Measurements from ENCODE around the gene DDX55. TPM values are rescaled to one million over a fixed set of nuclear protein-coding genes. Genes with fewer than 3 reads are reported as not detected.

The DDX55 gene
- total RNA-seq, 2 donors from 2014 or later: 16.1 to 30.3 TPM

DNA sequence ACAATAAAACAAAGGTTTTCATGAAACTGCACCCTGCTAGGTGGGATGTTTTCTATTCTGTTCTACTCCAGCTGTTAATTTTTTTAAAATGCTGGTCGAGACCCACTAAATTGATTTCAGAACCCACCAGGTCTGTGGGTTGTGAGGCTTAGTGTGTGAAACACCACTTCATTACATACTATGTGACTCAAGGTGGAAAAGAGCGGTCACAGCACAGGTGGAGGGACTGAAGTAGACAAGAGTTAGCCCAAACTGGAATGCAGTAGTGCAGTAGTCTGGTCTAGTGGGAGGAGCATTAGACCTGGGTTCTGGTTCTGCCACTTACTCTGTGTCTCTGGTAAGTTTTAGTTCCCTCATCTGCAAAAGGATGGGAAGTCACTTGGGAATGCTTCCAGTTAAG lies 12.2 kb downstream of the DDX55 start:
- no peaks in the 10 kb centered on the region for H3K27me3 ChIP-seq
- no peaks in the 10 kb centered on the region for H3K4me1 ChIP-seq
- ATAC-seq (no peak), DNase-seq (no peak)
- WGBS, 2 donors: 93 to 98% methylated on average over 2 of the region's 2 CpGs
- H3K27ac ChIP-seq: no peak overlapping the region
- no peaks in the 10 kb centered on the region for H3K9me3 ChIP-seq
- no peak overlapping the region for H3K4me3 ChIP-seq
- H3K36me3 ChIP-seq (replicated peaks in 1 of 2; ENCODE audit: insufficient read depth in 1 of 2, low read depth in 2 of 2): peaks cover 9 to 62% of the 10 kb centered on the region in 2 donors
- TF ChIP-seq POLR2A (IDR thresholded peaks at IDR 0.05): no peak
- TF ChIP-seq, protein P1, sequence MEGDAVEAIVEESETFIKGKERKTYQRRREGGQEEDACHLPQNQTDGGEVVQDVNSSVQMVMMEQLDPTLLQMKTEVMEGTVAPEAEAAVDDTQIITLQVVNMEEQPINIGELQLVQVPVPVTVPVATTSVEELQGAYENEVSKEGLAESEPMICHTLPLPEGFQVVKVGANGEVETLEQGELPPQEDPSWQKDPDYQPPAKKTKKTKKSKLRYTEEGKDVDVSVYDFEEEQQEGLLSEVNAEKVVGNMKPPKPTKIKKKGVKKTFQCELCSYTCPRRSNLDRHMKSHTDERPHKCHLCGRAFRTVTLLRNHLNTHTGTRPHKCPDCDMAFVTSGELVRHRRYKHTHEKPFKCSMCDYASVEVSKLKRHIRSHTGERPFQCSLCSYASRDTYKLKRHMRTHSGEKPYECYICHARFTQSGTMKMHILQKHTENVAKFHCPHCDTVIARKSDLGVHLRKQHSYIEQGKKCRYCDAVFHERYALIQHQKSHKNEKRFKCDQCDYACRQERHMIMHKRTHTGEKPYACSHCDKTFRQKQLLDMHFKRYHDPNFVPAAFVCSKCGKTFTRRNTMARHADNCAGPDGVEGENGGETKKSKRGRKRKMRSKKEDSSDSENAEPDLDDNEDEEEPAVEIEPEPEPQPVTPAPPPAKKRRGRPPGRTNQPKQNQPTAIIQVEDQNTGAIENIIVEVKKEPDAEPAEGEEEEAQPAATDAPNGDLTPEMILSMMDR (IDR thresholded peaks at IDR 0.05): no peak
- intact Hi-C loops (cut with DNase I): no loop called here

DNA sequence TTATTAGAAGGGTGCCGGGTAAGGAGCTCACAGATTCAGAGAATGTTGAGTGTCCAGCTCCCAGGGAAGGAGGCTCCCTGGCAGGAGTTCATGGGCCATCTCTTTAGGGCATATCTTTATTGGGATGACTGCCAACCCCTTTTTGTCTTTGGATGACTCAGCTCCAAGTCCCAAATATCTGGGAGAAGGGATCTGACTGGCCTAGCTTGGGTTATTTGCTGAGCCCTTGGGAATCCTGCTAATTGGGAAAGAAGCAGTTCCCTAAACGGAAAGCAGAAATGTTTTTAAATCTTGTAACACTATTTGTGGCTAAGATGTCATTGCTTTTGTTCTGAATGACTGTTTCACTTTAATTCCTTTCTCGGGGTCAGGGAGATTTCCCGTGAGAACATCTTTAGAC lies 12.6 kb downstream of the DDX55 start:
- WGBS, 2 donors: 85 to 92% methylated on average over 4 of the region's 4 CpGs
- no peak overlapping the region for H3K27ac ChIP-seq

DNA sequence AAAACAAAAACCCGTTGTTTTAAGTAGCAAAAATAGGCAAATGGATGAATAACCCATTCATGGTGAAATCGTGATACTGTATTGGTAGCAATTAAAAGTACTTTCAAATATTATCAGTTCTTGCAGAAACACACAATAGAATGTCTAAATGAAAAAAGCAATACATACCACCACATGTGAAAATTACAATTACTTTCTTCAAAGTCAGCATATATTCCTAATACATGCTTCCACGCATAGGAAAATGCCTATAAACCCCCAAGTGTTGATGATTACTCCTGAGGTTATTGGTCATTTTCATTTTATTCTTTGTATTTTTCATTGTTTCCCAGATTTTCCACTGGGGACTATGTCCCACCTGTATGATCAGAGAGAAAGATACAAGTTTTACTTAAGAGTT lies 15.2 kb downstream of the DDX55 start:
- Histone ChIP-seq H3K27me3 (no peaks in the 10 kb centered on the region), H3K4me3 (no peak overlapping the region), H3K27ac (no peak overlapping the region), H3K4me1 (no peaks in the 10 kb centered on the region), H3K36me3 (replicated peaks in 1 of 2; ENCODE audit: insufficient read depth in 1 of 2, low read depth in 2 of 2) (peaks cover 18 to 63% of the 10 kb centered on the region in 2 donors), H3K9me3 (no peaks in the 10 kb centered on the region)
- intact Hi-C loops (cut with DNase I): no loop called here
- TF ChIP-seq POLR2A (IDR thresholded peaks at IDR 0.05): no peak
- TF ChIP-seq, protein P1 (IDR thresholded peaks at IDR 0.05): no peak
- ATAC-seq: no peak
- no peak for DNase-seq
- 68 to 75% methylated on average over 3 of the region's 3 CpGs for WGBS, 2 donors

More for the DNA sequence above, 12.6 kb downstream of the DDX55 start:
- TF ChIP-seq POLR2A (IDR thresholded peaks at IDR 0.05): no peak
- TF ChIP-seq, protein P1 (IDR thresholded peaks at IDR 0.05): no peak
- DNase-seq: peak in 1 of 4 donors; percentile 14
- Histone ChIP-seq H3K4me1 (no peaks in the 10 kb centered on the region), H3K27me3 (no peaks in the 10 kb centered on the region), H3K4me3 (no peak overlapping the region), H3K36me3 (replicated peaks in 1 of 2; ENCODE audit: insufficient read depth in 1 of 2, low read depth in 2 of 2) (peaks cover 9 to 62% of the 10 kb centered on the region in 2 donors), H3K9me3 (no peaks in the 10 kb centered on the region)
- intact Hi-C loops (cut with DNase I): no loop called here
- no peak for ATAC-seq

DNA sequence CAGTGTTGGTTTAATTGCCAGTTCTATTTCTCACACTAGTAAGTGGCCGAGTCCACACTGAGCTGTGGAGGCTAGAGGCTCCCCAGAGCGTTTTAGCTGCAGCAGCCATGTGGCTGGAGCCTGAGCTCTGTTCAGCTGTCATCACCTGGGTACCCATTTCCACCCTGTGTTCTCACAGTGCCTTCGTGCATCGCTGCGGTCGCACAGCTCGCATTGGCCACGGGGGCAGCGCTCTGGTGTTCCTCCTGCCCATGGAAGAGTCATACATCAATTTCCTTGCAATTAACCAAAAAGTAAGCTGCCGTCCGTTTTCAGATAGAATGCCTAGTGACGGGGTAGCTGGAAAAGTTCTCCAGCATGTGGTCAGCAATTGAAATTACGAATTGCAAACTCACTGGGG lies 15.7 kb downstream of the DDX55 start:
- Histone ChIP-seq H3K36me3 (replicated peaks in 1 of 2; ENCODE audit: insufficient read depth in 1 of 2, low read depth in 2 of 2) (peaks cover 20 to 64% of the 10 kb centered on the region in 2 donors), H3K27ac (no peak overlapping the region), H3K27me3 (no peaks in the 10 kb centered on the region), H3K9me3 (no peaks in the 10 kb centered on the region), H3K4me3 (no peak overlapping the region), H3K4me1 (no peaks in the 10 kb centered on the region)
- DNase-seq: no peak
- ATAC-seq: no peak
- no peak for TF ChIP-seq POLR2A (IDR thresholded peaks at IDR 0.05)
- TF ChIP-seq, protein P1 (IDR thresholded peaks at IDR 0.05): no peak
- intact Hi-C loops (cut with DNase I): no loop called here
- 87 to 98% methylated on average over 5 to 13 of the region's 13 CpGs for WGBS, 2 donors

DNA sequence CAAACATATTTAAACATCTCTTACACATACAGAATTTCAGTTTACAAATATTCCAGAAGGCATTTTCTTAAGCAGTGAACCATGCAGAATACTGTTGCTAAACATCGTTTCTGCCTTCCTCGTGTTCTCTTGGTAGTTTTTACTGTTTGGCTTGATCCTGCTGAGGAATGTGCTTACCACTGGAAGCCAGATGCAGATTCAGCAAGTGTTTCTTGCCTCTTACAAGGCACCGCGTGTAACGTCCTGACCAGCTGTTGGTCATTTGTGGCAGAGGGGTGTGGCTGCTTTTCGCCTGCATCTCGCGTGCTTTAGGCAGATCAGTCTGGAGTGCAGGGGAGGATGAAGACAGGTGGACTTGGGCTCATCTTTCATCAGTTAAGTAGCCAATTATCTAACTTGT lies 19.2 kb downstream of the DDX55 start:
- H3K36me3 ChIP-seq (replicated peaks in 1 of 2; ENCODE audit: insufficient read depth in 1 of 2, low read depth in 2 of 2): peaks cover 20 to 56% of the 10 kb centered on the region in 2 donors
- no peak for TF ChIP-seq POLR2A (IDR thresholded peaks at IDR 0.05)
- TF ChIP-seq, protein P1 (IDR thresholded peaks at IDR 0.05): no peak

More for the DNA sequence above, 19.2 kb downstream of the DDX55 start:
- Histone ChIP-seq H3K9me3 (no peaks in the 10 kb centered on the region), H3K27ac (no peak overlapping the region), H3K4me3 (no peak overlapping the region), H3K27me3 (no peaks in the 10 kb centered on the region), H3K4me1 (no peaks in the 10 kb centered on the region)
- no peak for ATAC-seq
- DNase-seq: no peak
- intact Hi-C loops (cut with DNase I): no loop called here
- 82 to 84% methylated on average over 8 of the region's 8 CpGs for WGBS, 2 donors

Data from body of pancreas (tissue), 4 donors.